HepG2 (cell line): Measurements from ENCODE around the gene HOXA11. TPM values are rescaled to one million over a fixed set of nuclear protein-coding genes. Genes with fewer than 3 reads are reported as not detected.
A peak's percentile ranks its signal among the peaks of the same experiment; 100 is the strongest.

Experiments used
- ATAC-seq: fragments of 200-7000 bp; cut with Tn5 transposase; 3 replicates; pipeline ENCODE4 v1.9.1; 2020; ENCODE audit warnings: mild to moderate bottlenecking, moderate library complexity
- BruUV-seq: library from RNA; stranded (reverse); fragments of 400-500 nt; replicated peaks from 2 replicates; lab custom pipeline; 2021; lab: Mats Ljungman, UMichigan
- CTCF ChIA-PET: fragments of 300-600 bp; formaldehyde crosslinking; extraction: SDS; loops from one replicate; lab custom pipeline; 2021; ENCODE audit warnings: low total read pairs, inconsistent platforms, low intra/inter-chr PET ratio; lab: Yijun Ruan, JAX
- POLR2A ChIA-PET: fragments of 350-600 bp; sonication (Branson Sonifier 250); formaldehyde crosslinking; loops from one replicate; lab custom pipeline; 2020; ENCODE audit warnings: antibody characterized with exemption, inconsistent platforms; lab: Yijun Ruan, JAX
- DNase-seq: peaks from one replicate; pipeline ENCODE4 v3.0.0-alpha.2; 2015; ENCODE audit warnings: low spot score
- FAIRE-seq: peaks from 3 replicates; lab custom pipeline; 2011; peaks lifted over from hg19 to GRCh38; lab: Jason Lieb, UNC
- H2AFZ ChIP-seq: one replicate; pipeline ENCODE4 v1.6.1; 2011; ENCODE audit warnings: low read length, inconsistent platforms
- H3K27ac ChIP-seq: fragments of 300-600 bp; 3 replicates; pipeline ENCODE4 v1.8.0; 2011; ENCODE audit warnings: mixed run types, mild to moderate bottlenecking, mixed read lengths, low read length, inconsistent platforms; ENCODE audit not compliant: insufficient read depth; ENCODE audit errors: extremely low read length
- H3K27me3 ChIP-seq, 2 experiments: fragments of 200-600 bp in 1 of 2; 2 replicates in 1 of 2; 3 replicates in 1 of 2; pipeline versions ENCODE4 v1.6.0 to v1.8.0; 2011; ENCODE audit warnings: low read length in 2 of 2, mild to moderate bottlenecking in 2 of 2, moderate library complexity in 2 of 2, inconsistent platforms in 1 of 2; ENCODE audit not compliant: insufficient read depth in 2 of 2, control insufficient read depth in 1 of 2
- H3K36me3 ChIP-seq, 2 experiments: fragments of 200-600 bp in 1 of 2; replicated peaks in 1 of 2; 2 replicates in 1 of 2; 3 replicates in 1 of 2; pipeline versions ENCODE4 v1.5.1 to v1.8.0; 2011; ENCODE audit warnings: low read length in 2 of 2, inconsistent platforms in 1 of 2; ENCODE audit not compliant: insufficient read depth in 2 of 2, control insufficient read depth in 1 of 2
- H3K4me1 ChIP-seq: 2 replicates; pipeline ENCODE4 v1.5.1; 2012; ENCODE audit warnings: low read length, inconsistent platforms; ENCODE audit not compliant: insufficient read depth
- H3K4me2 ChIP-seq: 2 replicates; pipeline ENCODE4 v1.6.0; 2011; ENCODE audit warnings: low read depth, low read length, inconsistent platforms
- H3K4me3 ChIP-seq, 3 experiments: fragments of 200-600 bp in 1 of 3; sonication (generic), shearing (Covaris generic) in 1 of 3; replicated peaks in 1 of 3; 2 replicates each; pipeline ENCODE4 v1.5.1; 2011 to 2016; ENCODE audit warnings: low read length in 3 of 3, inconsistent platforms in 2 of 3, low read depth in 2 of 3, mild to moderate bottlenecking in 2 of 3, control low read depth in 1 of 3, mixed read lengths in 1 of 3; ENCODE audit not compliant: insufficient read depth in 1 of 3
- H3K79me2 ChIP-seq: one replicate; pipeline ENCODE4 v1.6.1; 2011; ENCODE audit warnings: low read length, inconsistent platforms; ENCODE audit not compliant: insufficient read depth
- H3K9ac ChIP-seq: 2 replicates; pipeline ENCODE4 v1.6.0; 2011; ENCODE audit warnings: mild to moderate bottlenecking, low read depth, low read length, inconsistent platforms; ENCODE audit not compliant: insufficient read depth
- H3K9me3 ChIP-seq: 2 replicates; pipeline ENCODE4 v1.5.1; 2012; ENCODE audit warnings: mild to moderate bottlenecking, low read length
- H4K20me1 ChIP-seq: 2 replicates; pipeline ENCODE4 v1.6.0; 2011; ENCODE audit warnings: inconsistent platforms, mild to moderate bottlenecking, low read length, moderate library complexity; ENCODE audit not compliant: insufficient read depth
- CTCF ChIP-seq: sonication (generic); formaldehyde crosslinking; IDR thresholded peaks from 2 replicates; pipeline ENCODE4 v1.5.0; 2020; ENCODE audit warnings: mild to moderate bottlenecking, missing genetic modification reagents, moderate library complexity
- HIVEP1 ChIP-seq: sonication (generic); formaldehyde crosslinking; IDR thresholded peaks from 2 replicates; pipeline ENCODE4 v1.4.0; 2020; ENCODE audit warnings: mild to moderate bottlenecking, missing genetic modification reagents
- HMGXB4 ChIP-seq, 2 experiments: sonication (generic) in 1 of 2; formaldehyde crosslinking in 1 of 2; IDR thresholded peaks; 2 replicates each; pipeline versions ENCODE4 v1.4.0 to v1.6.1; 2018 to 2020; ENCODE audit warnings: missing genetic modification reagents in 2 of 2, borderline replicate concordance in 1 of 2, low read depth in 1 of 2, mild to moderate bottlenecking in 1 of 2, missing biosample characterization in 1 of 2
- MED1 ChIP-seq: sonication (generic); formaldehyde crosslinking; IDR thresholded peaks from 2 replicates; pipeline ENCODE4 v1.4.0; 2020; ENCODE audit warnings: missing genetic modification reagents
- MTA1 ChIP-seq: sonication (generic); formaldehyde crosslinking; IDR thresholded peaks from 2 replicates; pipeline ENCODE4 v1.4.0; 2020; ENCODE audit warnings: missing genetic modification reagents, mild to moderate bottlenecking, borderline replicate concordance
- PCBP2 ChIP-seq: fragments of 200-400 bp; formaldehyde crosslinking; optimal IDR thresholded peaks from 2 replicates; pipeline ENCODE3; 2018; ENCODE audit warnings: low read length, low read depth; ENCODE audit not compliant: poor library complexity, severe bottlenecking
- SMARCC2 ChIP-seq: fragments of 450-650 bp; IDR thresholded peaks from 2 replicates; pipeline ENCODE4 v1.6.1; 2017; ENCODE audit warnings: antibody characterized with exemption, mild to moderate bottlenecking
- STAG1 ChIP-seq: sonication (generic); formaldehyde crosslinking; IDR thresholded peaks from 2 replicates; pipeline ENCODE4 v1.4.0; 2020; ENCODE audit warnings: missing genetic modification reagents
- TBL1XR1 ChIP-seq: fragments of 150-350 bp; IDR thresholded peaks from 2 replicates; pipeline ENCODE4 v1.6.1; 2014; ENCODE audit warnings: borderline replicate concordance, low read length; ENCODE audit not compliant: partially characterized antibody
- ZHX2 ChIP-seq, 2 experiments: sonication (generic) in 1 of 2; formaldehyde crosslinking in 1 of 2; IDR thresholded peaks; 2 replicates each; pipeline versions ENCODE4 v1.6.1 to v1.9.0; 2014 to 2022; ENCODE audit warnings: antibody characterized with exemption in 1 of 2, borderline replicate concordance in 1 of 2, inconsistent platforms in 1 of 2, low read depth in 1 of 2, missing genetic modification reagents in 1 of 2
- WGBS: methylation state at CpG from one replicate; pipeline ENCODE4 v1.1.6; 2017; ENCODE audit warnings: low lambda C conversion rate; 5-methylcytosine and 5-hydroxymethylcytosine counted together
- in situ Hi-C: cut with HindIII; loops from 2 replicates; pipeline ENCODE4 v1.10.0; 2017; ENCODE audit warnings: low pct_unique_long_range_greater_than_20kb; ENCODE audit not compliant: extremely low pct_ligation_motif_present
- intact Hi-C: fragments of 100-400 bp; cut with micrococcal nuclease; formaldehyde crosslinking; loops from one replicate; pipeline ENCODE4 v1.10.0; 2022; ENCODE audit not compliant: unreplicated experiment
- polyA plus RNA-seq, 8 experiments: library from polyadenylated mRNA; depleted of rRNA in 3 of 8; stranded (reverse) in 7 of 8; unstranded in 1 of 8; fragments of >200 nt; fragmentation: Illumina TruSeq in 4 of 8; extraction: Trizol in 4 of 8; gene quantifications; 2 replicates each; pipeline versions ENCODE4 v1.2.1 to v1.2.3, GENCODE V29; 2011 to 2016; ENCODE audit warnings: low read depth in 4 of 8, missing spikeins in 1 of 8, mixed read lengths in 1 of 8; ENCODE audit not compliant: insufficient read depth in 1 of 8
- total RNA-seq, 5 experiments: library from RNA; depleted of rRNA; stranded (reverse); fragments of >200 nt; fragmentation: Illumina TruSeq; extraction: Trizol; gene quantifications; 2 replicates each; pipeline ENCODE4 v1.2.3, GENCODE V29; 2016; ENCODE audit warnings: low read depth in 1 of 5

Gene HOXA11
- total and polyA plus RNA-seq, 2 of the 13 experiments (the other 11 are each of a cell fraction or from before 2014, with no cell fraction given), result not detected

- TF ChIP-seq SMARCC2 (no peak), HMGXB4 (CRISPR knock-in tag; IDR thresholded peaks at IDR 0.05; ENCODE audit: borderline replicate concordance in 1 of 2, low read depth in 1 of 2) (peak; percentile 58 to 75; a peak in 2 of 4 replicates), STAG1 (CRISPR knock-in tag) (0 out of 2 replicates have a peak, but pooled peaks have one; percentile 11), MED1 (CRISPR knock-in tag) (no peak)
- TF ChIP-seq, all 625 proteins: peak for 34
Observed at GRCh38 chr7:27179503-27180430, 5.3 kb downstream of the HOXA11 start (continued).

- 75% methylated on average over 14 of the region's 14 CpGs for WGBS
- no peak for FAIRE-seq
- H3K79me2 ChIP-seq, result no peaks in the 10 kb centered on the region
- H3K27me3 ChIP-seq, result peaks cover 12 to 85% of the 10 kb centered on the region in 2 experiments
- peak overlapping the region; percentile 17; the same call in 1 of the 2 replicates for H3K9ac ChIP-seq
- peak overlapping the region; percentile 83 for H3K4me2 ChIP-seq
- BruUV-seq, result no TSS peak
- CTCF ChIA-PET, result no interaction called here
- H4K20me1 ChIP-seq, result no peaks in the 10 kb centered on the region
- intact Hi-C loops (no loop called here), in situ Hi-C loops (no loop called here)
- POLR2A ChIA-PET, result no interaction called here
- DNase-seq, result no peak
- H3K27ac ChIP-seq, result no peak overlapping the region
- H3K9me3 ChIP-seq, result no peaks in the 10 kb centered on the region
- no peak for ATAC-seq
- peaks cover 28% of the 10 kb centered on the region for H3K4me1 ChIP-seq
- no peaks in the 10 kb centered on the region for H3K36me3 ChIP-seq
- H2AFZ ChIP-seq, result no peak overlapping the region
- no peak overlapping the region for H3K4me3 ChIP-seq
- TF ChIP-seq ZHX2 (IDR thresholded peaks at IDR 0.05; ENCODE audit: low read depth) (no peak), ZHX2 (CRISPR knock-in tag; IDR thresholded peaks at IDR 0.05; ENCODE audit: borderline replicate concordance) (no peak), MTA1 (CRISPR knock-in tag) (no peak), HIVEP1 (no peak), TBL1XR1 (no peak), PCBP2 (no peak), CTCF (CRISPR knock-in tag) (no peak)
Observed at GRCh38 chr7:27179030-27179429, 6.0 kb downstream of the HOXA11 start.
